MM.1S (cell line): ENCODE measurements around the gene ARHGEF38.

Experiments
- CTCF ChIP-seq: fragments of 300-600 bp; sonication (generic); IDR thresholded peaks from 2 replicates; pipeline ENCODE4 v1.5.1; 2016; ENCODE audit warnings: antibody characterized with exemption, low read length, mixed read lengths
- EZH2 ChIP-seq: fragments of 300-600 bp; sonication (generic); optimal IDR thresholded peaks from 2 replicates; pipeline ENCODE3; 2017; ENCODE audit warnings: low read depth, mild to moderate bottlenecking, antibody characterized with exemption, low read length, mixed read lengths
- EZH2phosphoT487 ChIP-seq: fragments of 300-600 bp; sonication (generic); IDR thresholded peaks from 2 replicates; pipeline ENCODE4 v1.6.1; 2018; ENCODE audit warnings: antibody characterized with exemption, low read length

DNA sequence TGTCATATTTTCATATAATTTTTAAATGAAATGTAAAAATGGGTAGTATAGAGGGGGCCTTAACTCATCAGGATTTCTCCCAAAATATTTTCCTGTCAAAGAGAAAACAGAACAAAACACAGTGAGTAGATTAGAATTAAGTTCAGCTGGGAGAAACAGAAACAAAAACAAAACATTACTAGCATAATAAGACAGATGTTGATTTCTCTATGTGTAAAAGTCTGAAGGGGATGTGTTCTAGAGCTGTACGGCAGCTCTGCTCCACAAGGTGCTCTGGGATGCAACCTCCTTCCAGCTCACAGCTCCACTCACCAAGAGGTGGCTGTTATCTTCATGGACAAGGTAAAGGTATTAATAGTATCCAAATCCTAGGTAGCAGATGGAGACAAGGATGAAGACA lies 72.8 kb downstream of the ARHGEF38 start:
- TF ChIP-seq CTCF (no peak), EZH2 (no peak), EZH2phosphoT487 (no peak)
